Right forelimb (tissue), 1 donor: Measurements from ENCODE around the gene MKLN1.
"Not testable (repeated sequence)": the region's sequence is repeated elsewhere in the genome, so short reads cannot be mapped to it uniquely, and the experiment has no call there.

Experiments
- DNase-seq: peaks from one replicate; pipeline ENCODE4 v3.0.0-alpha.2; 2018

Gene MKLN1

DNA sequence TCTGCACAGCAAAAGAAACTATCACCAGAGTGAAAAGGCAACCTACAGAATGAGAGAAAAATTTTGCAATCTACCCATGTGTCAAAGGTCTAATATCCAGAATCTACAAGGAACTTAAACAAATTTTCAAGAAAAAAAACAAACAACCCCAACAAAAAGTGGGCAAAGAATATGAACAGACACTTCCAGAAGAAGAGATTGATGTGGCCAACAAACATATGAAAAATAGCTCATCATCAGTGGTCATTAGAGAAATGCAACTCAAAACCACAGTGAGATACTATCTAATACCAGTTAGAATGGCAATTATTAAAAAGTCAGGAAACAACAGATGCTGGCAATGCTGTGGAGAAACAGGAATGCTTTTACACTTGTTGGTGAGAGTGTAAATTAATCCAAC lies 7.1 kb upstream of the MKLN1 start:
- no peak for DNase-seq

DNA sequence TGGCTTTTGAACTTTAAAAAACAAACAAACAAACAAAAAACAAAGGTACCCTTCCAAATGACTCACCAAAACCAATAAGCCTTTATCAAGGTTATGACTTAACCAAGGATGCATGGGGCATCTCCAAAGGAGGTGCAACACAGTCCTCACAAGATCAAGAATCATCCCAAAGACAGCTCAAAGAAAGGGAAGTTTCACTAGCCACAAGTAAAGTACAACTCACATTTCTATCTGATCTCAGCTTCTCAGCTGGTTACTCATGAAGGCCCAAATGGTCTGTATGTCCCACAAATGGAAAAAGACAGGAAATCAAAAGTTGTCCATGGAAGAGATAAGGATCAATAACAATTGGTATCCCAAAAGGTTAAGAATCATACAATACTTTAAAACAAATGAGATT lies 6.0 kb upstream of the MKLN1 start:
- no peak for DNase-seq

DNA sequence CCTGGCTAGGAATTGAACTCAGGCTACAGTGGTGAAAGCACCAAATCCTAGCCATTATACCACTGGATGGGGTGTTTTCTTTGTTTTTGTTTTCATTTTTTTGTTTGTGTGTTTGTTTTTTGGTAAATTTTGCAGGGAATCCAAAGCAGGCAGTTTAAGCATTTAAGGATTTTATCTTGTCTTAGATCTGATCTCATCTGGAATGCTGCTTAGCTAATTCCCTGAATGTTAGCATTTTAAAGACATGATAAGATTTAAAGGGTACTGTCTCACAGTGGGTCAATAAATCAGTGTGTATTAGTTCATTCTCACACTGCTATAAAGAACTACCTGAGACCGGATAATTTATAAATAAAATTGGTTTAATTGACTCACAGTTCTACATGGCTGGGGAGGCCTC lies 5.6 kb upstream of the MKLN1 start:
- no peak for DNase-seq

DNA sequence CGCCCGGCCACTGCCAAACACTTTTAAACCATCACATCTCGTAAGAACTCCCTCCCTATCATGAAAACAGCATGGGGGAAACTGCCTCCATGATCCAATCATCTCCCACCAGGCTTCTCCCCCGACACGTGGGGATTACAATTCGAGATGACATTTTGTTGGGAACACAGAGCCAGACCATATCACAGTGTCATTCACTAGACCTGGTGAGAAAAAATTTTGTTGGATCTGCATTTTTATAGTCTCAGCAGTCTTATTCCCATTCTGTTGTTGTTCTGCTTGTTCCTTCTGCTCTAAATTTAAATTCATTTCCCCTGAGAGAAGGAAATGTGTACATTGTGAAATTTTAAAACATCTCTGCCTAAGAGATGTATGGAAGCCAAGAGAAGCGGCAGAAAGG lies 4.8 kb upstream of the MKLN1 start:
- no peak for DNase-seq

DNA sequence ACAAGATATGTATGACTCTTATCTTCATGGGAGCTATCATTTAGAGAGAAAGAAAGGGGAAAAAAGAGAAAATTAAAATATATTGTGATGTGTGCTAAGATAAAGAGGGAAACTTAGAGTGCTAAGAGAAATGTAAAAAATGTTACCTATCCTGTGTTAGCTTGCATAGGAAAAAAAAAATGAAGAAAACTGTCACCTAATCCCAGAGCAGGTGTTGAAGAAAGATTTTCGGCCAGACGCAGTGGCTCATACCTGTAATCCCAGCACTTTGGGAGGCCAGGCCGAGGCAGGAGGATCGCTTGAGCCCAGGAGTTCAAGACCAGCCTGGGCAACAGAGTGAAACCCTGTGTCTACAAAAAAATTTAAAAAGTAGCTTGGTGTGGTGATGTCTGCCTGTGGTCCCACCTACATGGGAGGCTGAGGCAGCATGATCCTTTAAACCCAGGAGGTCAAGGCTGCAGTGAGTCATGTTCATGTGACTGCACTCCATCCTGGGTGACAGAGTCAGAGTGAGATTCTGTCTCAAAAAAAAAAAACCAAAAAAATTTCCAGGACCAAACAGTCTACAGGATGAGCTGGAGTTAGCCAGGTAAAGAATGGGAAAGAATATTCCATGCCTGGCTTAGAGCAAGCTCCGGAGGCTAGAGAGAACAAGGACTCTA lies 2.4 kb upstream of the MKLN1 start:
- no peak for DNase-seq

DNA sequence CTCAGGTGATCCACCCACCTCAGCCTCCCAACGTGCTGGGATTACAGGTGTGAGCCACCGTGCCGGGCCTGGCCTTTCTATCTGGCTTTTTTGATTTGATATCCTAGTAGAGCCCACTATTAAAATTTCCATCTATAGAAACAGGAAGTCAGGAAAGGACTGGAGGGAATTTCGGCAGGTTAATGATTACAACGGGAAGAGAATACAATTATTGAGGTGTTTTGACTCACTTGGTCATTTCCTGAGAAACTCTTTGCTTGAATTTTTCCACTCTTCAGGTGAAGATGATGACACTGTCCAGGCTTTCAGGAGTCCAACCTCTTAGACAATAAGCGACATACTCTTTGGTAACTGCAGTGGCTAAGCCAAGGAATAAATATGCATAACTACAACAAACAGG lies 1.1 kb upstream of the MKLN1 start:
- DNase-seq, result no peak

DNA sequence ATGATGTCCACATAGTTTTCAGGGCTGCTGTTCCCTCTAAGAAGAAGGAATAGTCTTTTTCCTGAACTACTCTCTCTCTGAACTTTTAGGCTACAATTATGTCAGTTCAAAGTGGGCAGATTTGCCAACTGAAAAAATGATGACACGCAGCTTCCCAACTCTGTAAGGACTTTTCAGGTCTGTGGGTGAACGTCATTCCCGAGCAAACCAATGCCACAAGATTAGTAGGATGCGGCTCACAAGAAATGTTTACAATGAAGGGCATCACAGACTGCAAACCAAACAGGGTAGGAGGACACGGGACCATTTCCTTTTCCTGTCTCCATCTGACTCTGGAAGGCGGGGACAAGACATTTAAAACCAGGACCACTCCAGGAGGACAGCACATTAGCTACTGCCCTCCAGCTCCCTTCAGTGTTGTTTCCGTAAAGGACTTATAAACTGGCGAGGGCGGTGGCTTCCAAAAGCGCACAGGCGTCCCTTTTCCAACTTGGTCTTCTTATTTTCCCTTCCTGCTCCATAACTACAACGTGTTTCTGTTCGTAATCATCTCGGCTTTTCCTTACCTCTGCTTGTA lies 539 bp upstream of the MKLN1 start:
- DNase-seq, result no peak

DNA sequence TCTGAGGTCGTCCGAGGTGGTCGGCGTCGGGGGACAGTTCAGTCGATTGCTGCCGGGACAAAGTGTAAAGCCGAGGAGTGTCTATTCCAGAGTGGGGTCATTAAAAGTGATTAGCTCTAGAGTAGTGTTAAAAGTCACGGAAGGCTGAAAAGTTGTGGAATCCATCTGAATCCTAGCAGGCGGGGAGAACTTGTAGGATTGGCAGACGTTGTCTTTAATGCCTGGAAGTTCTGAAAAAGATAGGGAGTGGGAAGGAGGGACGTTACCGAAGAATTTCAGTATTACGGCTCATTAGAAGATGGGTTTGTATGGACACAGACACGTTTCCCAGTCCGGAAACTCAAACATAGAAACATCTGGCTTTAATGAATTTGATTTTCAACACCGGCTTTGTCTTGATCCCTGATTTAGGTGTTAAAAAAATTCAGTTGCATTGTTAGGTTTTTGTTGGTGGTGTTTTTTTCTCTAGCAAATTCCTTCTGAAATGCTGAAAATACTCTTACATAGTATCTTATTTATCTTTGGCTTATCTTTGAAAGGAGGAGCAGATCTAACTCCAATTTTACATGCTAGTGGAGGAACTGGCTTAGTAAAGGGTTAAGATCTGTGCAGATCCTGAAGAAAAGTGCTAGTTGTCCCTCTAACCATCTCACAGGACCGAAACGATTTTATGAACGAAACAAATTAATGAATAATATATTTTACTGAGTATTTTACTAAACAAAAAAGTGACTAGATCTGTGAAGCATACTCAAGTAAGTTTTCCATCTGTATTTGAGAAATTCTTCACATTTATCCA lies 900 bp downstream of the MKLN1 start:
- no peak for DNase-seq

DNA sequence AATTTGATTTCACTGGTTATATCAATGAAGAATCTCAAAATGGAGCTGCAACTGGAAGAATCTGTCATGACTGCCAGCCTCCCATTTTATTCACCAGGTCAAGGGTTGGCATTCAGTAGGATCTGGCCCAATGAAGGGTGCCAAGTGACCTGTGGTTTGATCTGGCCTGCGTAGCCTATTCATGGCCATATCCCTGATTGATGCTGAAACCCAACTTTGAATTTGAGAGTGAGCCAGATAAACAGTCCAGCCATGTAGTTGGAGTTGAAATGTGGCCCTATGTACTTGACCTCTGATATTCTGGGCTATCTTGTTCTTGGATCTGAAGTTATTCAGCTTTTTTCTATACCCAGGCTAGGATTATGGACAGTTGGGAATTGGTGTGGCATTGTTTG lies 1.5 kb downstream of the MKLN1 start:
- DNase-seq, result no peak

DNA sequence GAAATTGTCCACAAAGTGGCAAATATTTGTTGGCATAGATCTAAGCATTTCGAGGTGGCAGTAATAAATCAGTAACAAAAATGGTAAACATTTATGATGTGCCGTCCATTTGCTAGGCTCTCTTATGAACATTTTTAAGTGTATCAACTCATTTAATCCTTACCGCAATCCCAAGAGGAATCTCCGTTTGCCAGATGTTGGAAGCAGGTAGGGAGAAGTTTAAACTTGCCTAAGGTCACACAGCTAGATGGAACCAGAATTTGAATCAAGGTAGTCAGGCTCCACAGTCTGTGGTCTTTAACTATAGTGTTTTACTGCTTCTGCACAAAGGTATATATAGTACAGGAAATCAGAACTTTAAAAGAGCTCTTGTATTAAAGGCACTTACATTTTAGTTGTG lies 2.6 kb downstream of the MKLN1 start:
- DNase-seq, result no peak

DNA sequence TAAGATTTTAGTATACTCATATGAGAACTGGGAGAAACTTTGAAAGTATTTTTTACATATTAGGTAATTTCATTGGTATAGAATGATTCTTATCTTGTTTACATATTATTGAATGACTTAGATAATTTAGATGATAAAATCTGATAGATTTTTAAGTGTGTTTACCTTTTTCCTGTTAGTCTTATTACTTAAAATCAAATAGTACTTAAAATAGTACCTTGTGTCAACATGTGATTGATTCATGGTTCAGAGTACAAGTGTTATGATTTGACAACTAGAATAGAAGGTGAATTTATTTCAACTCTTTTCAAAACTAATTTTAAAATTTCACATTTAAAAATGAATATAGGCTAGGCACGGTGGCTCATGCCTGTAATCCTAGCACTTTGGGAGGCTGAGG lies 4.1 kb downstream of the MKLN1 start:
- no peak for DNase-seq

DNA sequence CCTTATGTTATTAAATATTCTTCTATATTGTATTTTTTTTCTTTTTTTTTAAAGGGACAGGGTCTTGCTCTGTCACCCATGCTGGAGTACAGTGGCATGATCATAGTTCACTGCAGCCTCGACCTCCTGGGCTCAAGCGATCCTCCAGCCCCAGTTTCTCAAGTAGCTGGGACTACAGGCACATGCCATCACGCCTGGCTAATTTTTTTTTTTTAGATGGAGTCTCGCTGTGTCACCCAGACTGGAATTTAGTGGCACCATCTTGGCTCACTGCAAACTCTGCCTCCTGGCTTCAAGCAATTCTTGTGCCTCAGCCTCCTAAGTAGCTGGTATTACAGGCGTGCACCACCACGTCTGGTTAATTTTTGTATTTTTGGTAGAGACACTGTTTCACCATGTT lies 5.1 kb downstream of the MKLN1 start:
- not testable (repeated sequence) for DNase-seq

DNA sequence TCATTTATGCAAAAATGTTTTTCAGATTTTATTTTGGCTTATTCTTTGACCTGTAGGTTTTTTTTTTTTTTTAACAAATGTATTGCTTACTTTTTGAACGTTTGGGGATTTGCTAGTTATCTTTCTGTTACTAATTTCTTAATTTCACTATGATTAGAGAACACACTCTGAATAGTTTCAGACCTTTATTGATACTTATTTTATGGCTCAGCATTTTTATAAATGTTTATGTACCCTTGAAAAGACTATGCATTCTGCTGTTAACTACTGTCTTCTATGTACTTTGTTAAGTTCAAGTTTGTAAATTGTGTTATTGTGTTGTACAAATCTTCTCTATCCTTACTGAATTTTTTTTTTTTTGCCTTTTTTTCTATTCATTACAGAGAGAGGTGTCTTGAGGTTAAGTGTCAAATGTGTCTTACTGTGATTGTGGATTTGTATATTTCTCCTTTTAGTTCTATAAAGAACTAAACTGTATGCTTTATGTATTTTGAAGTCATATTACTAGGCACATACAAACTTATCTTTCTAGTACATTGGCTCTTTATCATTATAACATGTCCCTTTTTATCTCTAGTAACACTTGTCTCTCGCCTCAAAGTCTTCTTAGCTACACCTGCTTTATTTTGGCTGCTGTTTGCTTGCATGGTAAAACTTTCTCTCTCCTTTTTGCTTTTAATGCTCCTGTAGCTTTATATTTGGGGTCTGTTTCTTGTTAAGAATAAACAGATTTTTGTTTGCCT lies 8.1 kb downstream of the MKLN1 start:
- DNase-seq, result no peak

DNA sequence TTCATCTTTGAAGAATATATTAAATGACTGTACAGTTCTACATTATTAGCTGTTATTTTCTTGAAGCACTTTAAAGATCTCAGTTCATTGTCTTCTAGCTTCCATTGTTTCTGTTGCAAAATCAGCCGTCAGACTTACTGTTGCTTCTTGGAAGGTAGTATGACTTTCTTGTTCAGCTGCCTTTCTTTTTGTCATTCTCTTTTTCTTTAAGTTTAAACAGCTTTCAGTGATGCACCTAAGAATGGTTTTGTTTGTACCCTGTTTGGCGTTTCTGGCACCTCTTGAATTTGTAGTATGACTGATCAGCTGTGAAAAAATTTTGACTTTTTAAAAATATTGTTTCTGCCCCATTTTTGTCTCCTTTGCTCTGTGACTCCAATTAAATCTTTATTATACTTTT lies 9.3 kb downstream of the MKLN1 start:
- DNase-seq, result no peak

DNA sequence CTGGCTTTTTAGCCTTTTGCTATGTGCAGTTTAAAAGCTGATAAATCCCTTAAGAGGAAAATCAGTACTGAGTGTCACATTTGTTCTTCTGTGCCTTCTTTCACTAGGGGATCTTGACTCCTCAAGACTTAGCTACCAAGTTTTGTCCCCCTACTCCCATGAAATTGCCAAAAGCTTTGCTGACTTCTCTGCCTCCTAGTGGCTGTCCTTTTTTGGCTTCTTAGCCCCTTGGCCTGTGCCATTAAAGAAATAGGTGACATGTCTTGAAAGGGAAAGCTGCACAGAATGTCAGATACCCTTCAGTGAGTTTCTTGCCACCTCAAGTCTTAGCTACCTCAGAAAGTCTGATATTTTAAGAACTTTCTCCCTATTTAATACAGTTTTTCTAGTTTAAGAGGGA lies 10.5 kb downstream of the MKLN1 start:
- DNase-seq, result no peak

DNA sequence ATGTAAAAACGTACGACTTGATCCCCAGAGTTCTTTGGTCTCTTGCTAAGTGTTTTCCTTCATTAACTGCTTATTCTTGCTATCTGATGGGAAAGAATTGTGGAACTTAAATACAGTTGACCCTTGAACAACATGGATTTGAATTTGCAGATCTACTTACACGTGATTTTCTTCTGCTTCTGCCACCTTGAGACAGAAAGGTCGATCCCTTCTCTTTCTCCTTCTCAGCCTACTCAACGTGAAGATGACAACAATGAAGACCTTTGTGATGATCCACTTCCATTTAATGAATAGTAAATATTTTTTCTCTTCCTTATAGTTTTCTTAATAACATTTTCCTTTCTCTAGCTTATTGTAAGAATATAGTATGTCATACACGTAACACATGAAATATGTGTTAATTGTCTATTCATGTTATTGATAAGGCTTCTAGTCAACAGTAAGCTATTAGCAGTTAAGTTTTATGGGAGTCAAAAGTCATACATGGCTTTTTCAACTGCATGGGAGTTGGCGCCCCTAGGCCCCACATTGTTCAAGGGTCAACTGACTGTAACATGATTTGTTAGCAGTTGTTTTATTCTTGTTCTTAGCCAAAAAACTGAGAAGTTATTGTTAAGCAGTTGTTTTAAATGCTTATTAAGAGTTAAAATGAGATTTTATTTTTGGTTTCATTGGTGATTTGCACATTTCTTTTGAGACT lies 11.2 kb downstream of the MKLN1 start:
- DNase-seq, result no peak

DNA sequence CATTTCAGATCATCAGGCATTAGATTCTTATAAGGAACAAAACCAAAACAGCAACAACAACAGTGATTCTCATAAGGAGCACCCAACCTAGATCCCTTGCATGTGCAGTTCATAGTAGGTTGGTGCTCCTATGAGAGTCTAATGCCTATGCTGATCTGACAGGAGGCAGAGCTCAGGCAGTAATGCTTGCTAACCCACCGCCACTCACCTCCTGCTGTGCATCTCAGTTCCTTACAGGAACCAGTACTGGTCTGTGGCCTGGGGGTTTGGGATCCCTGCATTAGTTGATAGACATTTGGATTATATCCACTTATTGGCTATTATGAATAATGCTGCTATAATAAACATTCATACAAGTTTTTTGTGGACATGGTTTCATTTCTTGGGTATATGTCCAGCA lies 14.0 kb downstream of the MKLN1 start:
- DNase-seq, result no peak

DNA sequence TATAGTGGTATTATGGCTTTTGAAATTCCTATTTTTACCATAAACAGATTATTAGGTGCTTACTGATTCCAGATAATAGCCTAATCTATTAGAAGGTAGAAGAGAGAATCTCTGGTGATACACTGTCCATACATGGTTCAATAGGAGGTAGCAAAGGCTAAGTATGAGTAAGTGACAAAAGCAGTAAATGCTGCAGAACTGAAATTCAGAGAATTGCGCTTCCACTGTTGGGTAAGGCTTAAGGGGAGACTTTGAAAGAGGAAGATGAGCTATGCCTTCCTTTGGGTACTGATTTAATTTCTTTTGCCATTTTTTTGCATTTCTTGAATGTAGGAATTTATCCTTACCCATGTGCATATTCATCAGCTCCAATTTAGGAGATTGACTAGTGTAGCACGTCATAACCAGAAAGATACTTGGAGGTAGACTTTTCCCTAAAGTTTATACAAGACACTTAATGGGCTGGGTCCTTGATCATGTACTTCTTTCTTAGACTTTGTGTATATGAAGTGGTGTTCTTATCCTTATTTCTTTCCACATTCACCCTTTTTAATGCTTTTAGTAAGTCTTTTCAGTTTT lies 15.3 kb downstream of the MKLN1 start:
- no peak for DNase-seq

DNA sequence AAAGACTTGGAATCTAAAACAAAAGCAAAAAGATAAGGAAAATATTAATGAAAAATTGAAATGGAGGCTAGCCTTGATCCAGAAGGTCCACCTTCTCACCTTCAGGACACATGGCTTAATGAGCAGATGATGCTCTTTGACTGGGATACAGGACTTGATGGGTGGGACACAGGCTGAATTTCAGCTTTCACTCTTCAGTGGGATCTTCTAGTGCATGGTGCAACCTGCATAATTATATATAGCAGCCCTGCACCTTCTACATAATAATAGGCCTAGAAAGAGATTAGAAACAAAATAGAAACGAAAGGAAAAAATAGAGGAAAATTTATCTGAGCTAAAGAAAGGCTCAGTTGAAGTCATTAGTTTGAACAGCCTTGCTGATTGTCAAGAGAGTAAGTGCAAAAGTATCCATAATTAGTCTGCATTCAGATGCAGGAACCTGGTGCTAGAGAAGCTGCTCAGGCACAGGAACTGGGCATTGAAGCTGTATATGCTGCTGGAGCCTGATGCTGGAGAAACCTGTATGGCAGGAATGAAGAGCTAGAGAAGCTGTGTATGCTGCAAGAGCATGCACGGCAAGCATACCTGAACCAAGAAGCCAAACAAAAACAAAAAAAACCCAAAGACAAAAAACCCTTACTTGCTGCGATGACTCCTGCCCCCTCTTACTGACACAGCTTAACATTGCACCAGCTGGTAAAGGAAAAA lies 19.4 kb downstream of the MKLN1 start:
- DNase-seq, result no peak

DNA sequence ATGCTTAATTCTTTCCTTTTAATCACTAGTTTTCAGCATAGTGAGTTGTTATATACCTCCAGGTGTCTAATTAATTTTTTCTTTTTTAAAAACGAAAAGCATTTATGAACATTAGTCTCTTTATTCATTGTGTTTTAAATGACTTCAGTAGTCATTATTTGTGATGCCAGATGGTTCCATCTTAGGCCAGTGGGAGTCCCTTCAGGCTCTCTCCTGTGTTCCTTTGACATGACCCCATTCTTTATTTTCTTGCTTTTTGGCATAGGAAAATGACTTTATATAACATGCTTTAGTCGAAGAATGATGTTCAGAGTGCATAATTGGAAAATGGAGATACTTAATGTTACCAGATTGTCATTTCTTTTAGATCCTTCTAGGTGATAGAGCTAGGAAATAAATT lies 24.4 kb downstream of the MKLN1 start:
- DNase-seq, result no peak

DNA sequence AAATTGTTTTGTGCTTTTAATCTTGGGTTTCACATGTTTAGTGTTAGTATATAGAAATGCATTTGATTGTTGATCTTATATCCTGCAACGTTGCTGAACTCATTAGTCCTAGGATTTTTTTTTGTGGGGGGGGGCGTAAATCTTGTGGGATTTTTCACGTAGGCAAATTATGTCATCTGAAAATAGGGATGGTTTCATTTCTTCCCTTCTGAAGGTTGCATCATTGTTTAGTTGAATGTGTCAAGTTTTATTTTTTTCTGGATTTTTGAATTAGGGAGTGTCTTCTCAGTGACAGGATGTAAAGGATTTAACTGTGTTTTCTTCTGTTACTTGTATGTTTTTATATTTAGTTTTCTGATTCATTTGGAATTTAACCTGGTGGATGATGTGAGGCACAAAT lies 26.7 kb downstream of the MKLN1 start:
- no peak for DNase-seq
